KG1 (cell line): ENCODE measurements around the gene SMIM41.

Source experiments
- DNase-seq: peaks from one replicate; lab custom pipeline; 2025; lab: John Stamatoyannopoulos, UW

Gene SMIM41

DNA sequence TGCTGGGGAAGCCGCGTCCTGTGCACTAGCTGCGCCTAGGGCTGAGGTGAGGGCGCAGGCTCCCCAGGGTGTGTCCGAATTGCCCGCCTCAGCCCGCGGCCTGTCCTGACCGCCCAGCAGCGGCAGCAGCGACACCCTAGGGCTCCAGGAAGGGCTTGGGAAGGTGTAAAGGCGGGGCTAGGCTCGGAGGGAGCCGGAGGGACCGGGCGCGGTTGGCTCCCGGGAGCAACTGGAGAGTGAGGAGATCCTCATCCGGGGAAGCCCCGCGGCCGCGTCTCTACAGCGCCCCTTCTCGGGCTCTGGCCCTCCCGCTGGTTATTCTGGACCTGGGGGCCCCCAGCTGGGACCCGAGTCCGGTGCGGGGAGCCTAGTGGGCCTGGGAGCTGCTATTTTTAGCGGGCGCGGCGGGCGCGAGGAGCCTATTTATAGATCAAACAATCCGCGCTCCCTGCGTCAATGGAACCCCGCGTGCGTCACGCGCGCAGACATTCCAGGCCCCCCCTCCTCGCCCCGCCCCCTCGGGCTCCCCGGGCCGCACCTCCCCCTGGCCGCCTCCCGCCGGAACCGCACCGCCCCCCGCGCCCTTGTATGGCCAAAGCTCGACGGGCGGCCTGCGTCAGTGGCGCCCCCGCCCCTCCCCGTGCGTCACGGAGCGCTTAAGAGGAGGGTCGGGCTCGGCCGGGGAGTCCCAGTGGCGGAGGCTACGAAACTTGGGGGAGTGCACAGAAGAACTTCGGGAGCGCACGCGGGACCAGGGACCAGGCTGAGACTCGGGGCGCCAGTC is 28.6 kb upstream of the SMIM41 start, which contains the start of gene NR4A1:
TSS of gene NR4A1 (plus strand) at position 685 of the 784 bp plus-strand sequence. CDS start 2,887 bp downstream, outside the sequence.
- no peak for DNase-seq

DNA sequence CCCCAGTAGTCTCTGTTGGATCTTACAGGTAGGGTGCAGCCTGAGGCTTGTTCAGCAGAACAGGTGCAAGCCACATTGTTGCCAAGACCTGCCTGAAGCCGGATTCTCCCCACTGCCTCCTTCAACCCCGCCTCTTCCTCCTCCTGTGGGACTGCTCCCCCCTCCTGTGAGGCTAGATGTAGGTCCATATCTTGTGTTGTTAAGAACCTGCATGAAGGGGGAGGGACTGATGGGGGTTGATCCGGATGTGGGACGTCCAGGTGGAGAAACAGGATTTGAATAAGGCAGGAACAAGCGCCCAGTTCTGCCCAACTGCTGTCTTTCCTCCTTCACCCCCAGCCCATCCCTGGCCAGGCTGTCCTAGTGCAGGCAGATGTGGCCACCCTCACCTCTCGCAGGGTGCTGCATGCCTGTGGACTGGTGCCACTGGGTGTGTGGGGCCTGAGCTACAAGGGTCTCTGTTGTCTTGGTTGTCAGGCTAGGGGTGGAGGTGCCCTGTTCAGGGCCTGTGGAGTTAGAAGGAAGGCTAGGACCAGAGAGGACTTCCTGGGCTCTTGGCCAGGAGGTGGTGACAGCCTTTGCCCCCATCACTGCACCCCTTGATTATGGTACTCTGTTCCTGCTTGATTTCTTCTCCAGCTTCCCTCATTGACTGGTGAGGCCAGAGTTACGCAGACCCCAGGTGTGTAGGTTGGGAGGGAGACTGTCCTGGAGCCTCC is 26.9 kb upstream of the SMIM41 start:
- no peak for DNase-seq

DNA sequence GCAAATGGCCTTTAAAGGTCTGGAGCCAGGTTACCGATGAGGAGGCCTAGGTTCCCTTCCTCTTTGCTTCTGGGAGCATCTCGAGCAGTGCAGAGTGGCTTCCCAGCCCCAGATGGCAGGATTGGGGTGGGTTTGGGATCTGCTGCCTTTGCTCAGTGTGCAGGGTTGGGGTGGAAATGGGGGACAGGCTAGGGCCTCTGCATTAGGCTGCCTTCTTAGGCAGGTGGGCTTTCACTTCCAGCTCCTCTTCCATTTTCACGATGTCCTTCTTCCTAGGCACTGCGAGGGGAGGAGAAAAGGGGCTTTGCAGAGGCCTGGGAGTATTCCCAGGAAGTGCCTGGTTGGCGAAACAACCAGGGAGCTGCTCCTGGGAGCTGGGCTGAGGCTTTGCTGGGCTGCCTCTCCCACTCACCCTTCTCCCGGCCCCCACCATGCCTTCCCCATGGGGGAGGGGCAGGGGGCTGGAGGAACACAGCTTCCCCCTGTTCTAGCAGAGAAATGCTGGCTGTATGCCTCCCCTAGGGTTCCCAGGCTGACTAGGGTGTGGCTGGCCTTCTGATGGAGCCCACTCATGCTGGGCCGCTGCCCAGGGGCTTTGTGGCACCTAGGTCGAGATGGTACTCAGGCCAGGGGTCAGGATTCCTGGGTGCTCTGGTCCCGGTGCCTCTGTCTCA is 25.8 kb upstream of the SMIM41 start:
- no peak for DNase-seq

DNA sequence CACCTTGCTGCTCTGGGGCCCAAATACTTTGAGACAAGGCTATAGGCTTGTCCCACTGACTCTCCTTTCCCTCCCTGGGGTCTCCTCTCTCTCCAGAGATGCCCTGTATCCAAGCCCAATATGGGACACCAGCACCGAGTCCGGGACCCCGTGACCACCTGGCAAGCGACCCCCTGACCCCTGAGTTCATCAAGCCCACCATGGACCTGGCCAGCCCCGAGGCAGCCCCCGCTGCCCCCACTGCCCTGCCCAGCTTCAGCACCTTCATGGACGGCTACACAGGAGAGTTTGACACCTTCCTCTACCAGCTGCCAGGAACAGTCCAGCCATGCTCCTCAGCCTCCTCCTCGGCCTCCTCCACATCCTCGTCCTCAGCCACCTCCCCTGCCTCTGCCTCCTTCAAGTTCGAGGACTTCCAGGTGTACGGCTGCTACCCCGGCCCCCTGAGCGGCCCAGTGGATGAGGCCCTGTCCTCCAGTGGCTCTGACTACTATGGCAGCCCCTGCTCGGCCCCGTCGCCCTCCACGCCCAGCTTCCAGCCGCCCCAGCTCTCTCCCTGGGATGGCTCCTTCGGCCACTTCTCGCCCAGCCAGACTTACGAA is 25.2 kb upstream of the SMIM41 start:
- no peak for DNase-seq

DNA sequence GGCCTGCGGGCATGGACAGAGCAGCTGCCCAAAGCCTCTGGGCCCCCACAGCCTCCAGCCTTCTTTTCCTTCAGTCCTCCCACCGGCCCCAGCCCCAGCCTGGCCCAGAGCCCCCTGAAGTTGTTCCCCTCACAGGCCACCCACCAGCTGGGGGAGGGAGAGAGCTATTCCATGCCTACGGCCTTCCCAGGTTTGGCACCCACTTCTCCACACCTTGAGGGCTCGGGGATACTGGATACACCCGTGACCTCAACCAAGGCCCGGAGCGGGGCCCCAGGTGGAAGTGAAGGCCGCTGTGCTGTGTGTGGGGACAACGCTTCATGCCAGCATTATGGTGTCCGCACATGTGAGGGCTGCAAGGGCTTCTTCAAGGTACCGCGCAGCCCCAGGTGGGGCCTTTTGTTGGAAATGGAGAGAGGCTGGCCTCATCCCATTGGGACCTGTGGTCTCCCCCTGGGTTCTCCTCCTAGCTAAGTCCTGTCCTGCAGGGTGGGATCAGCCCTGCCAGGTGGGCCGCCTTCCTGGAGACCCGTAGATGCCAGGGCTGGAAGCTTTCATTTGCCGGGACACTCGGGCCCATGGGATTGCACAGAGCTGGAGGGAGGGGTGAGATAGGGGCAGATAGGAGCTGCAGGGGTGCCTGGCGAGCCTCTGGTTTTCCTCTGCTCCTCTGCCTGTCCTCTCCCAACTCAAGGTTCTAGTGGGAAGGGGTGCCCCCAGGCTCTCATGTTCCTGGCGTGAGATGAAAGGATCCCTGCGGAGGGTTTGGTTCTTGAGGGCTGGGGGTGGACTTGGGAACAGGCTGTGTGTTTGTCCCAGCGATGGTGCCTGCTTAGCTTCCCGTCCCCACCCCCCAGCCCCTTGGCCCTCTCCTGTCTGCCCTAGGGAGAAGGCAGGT is 24.4 kb upstream of the SMIM41 start:
- no peak for DNase-seq

DNA sequence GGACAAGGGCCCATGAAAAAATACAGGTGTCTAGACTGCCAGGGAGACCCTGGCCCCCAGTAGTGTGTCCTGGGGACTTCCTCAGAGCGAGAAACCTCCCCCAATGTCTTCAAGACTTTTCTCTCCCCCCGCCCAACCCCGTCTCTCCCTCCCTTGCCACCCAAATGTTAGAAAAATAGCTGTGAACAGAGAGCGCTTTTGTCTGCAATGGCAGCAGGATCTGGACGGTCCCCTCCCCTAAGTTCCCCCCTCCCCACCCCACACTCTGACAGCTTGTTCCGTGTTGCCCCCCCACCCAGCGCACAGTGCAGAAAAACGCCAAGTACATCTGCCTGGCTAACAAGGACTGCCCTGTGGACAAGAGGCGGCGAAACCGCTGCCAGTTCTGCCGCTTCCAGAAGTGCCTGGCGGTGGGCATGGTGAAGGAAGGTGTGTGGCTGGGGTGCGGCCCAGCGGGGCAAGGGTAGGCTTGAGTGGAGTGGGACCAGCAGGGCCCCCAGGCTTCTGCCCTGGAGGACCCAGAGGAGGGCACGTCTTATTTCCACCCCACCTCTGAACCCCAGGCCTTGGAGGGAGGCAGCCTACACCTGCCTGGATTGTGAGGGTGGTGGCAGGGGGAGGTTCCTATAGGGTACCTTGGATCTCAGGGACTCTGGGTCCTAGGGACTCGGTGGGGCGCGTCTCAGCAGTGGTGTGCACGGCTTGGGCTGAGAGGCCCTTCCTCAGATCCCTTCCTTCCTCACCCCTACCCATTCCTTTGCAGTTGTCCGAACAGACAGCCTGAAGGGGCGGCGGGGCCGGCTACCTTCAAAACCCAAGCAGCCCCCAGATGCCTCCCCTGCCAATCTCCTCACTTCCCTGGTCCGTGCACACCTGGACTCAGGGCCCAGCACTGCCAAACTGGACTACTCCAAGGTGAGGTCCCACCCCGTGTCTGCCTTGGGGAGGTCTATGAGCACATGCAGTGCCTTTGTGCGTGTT is 23.5 kb upstream of the SMIM41 start:
- no peak for DNase-seq

GRCh38 chr12:52056801-52057637 is 22.5 kb upstream of the SMIM41 start:
- no peak for DNase-seq

- DNase-seq: no peak
These were observed 21.6 kb upstream of the SMIM41 start for GRCh38 chr12:52057638-52058576.

GRCh38 chr12:52058631-52059361 is 20.7 kb upstream of the SMIM41 start:
- no peak for DNase-seq

DNA sequence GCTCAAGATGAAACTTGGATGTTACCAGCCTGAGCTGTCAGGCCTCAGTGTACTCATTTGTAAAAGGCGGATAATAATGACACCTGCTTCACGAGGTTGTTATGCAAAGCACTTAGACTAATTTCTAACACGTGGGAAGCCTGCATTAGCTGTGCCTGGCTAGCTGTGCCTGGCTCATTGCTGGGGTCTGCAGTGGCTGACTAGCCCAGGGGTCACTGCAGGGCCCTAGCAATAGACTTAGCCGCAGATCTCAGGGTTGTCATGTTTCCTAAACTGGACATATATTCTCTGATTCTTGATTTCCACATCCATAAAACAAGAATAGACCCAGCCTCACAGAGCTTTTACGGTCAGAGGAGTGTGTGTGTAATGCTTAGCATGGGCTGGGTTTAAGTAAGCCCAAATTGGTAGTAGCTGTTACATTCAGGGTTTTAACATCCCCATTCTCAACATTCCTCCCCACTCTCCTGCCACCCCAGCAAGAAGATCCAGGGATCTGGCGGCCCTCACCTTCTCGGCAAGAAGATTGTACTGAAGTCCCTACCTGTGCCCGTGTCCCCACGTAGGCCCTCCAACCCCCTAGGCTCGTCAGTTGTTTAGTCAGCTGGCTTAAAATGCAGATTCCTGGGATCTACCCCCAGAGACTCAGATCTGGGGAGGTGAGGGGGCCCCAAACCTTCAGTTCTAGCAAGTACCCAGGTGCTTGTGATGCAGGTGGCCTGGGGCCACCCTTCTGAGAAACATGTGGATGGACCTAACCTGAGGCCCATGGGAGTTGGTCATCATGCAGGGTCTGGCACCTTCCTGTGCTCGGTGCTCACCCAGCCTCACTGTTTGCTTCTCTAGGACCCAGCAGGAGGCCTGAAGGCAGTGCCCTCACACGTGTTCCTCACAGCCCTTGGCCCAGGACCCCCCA is 19.7 kb upstream of the SMIM41 start:
- DNase-seq: no peak

DNA sequence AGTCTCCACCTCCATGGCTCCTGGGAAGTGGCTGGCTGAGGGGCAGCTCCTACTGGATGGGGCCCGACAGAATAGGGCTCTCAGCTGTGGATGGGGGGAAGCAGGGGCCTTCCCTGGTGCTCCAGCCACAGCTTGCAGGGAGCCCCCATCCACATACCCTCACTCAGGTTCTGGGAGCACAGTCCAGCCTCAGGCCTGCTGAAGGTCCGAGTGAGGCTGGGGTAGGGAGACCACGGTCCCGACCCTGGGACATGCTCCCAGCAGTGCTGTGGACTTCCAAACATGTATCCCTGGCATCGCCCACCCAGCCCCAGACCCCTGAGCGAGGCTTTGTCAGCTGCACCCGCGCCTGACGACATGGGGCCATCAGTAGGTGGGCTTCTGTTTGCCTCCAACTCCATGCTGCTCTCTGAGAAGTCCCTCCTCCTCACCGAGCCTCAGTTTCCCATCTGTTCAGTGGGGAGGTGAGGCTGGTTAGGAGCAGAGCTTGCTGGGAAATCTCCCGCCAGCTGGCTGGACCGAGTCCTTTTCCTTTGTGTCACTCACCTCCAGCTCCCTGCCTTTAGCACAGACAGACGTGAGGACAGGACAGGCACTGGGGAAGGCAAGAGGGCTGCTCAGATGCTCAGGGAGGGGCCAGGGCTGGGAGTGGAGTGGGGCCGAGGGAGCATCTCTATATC is 18.9 kb upstream of the SMIM41 start:
- no peak for DNase-seq

- no peak for DNase-seq
These were observed 17.9 kb upstream of the SMIM41 start for GRCh38 chr12:52061470-52062166.

GRCh38 chr12:52062167-52063081 is 17.1 kb upstream of the SMIM41 start:
- DNase-seq: no peak
